Lower leg skin (tissue), 4 donors: ENCODE data around the gene DENND5A. TPM values are rescaled to one million over a fixed set of nuclear protein-coding genes. Genes with fewer than 3 reads are reported as not detected.
"Not testable (repeated sequence)": the region's sequence is repeated elsewhere in the genome, so short reads cannot be mapped to it uniquely, and the experiment has no call there.

Source experiments
- DNase-seq, 2 donors: peaks; one replicate each; pipeline ENCODE4 v3.0.0-alpha.2; 2019; ENCODE audit warnings: low spot score in 2 of 2
- H3K4me3 ChIP-seq: fragments of 200-600 bp; sonication (generic); 2 replicates; pipeline ENCODE4 v1.5.1; 2017; ENCODE audit warnings: mild to moderate bottlenecking, low read depth; ENCODE audit not compliant: poor library complexity, severe bottlenecking
- POLR2A ChIP-seq, 2 donors: fragments of 450-650 bp; IDR thresholded peaks; one replicate each; pipeline ENCODE4 v1.6.1; 2016 to 2017; ENCODE audit warnings: antibody characterized with exemption in 2 of 2, mild to moderate bottlenecking in 1 of 2, moderate library complexity in 1 of 2
- WGBS, 2 donors: methylation state at CpG; one replicate each; pipeline ENCODE4 v1.1.5; 2018; 5-methylcytosine and 5-hydroxymethylcytosine counted together
- intact Hi-C: fragments of 100-400 bp; cut with DNase I; formaldehyde crosslinking; loops from one replicate; pipeline ENCODE4 v1.15.0; 2023; ENCODE audit warnings: low total_unique reads
- total RNA-seq, 4 donors: library from RNA; depleted of rRNA; stranded (reverse); fragments of >200 nt; gene quantifications; one replicate each; pipeline ENCODE4 v1.1.0, GENCODE V29; 2016
- TF ChIP-seq, protein P1 (sequence below), 3 donors: fragments of 450-650 bp; IDR thresholded peaks; one replicate each; pipeline ENCODE4 v1.5.1; 2016; ENCODE audit warnings: antibody characterized with exemption in 3 of 3, mild to moderate bottlenecking in 3 of 3, moderate library complexity in 2 of 3

The DENND5A gene
- total RNA-seq, 4 donors from 2014 or later = 21.2 to 34.1 (median 28.7) TPM

DNA sequence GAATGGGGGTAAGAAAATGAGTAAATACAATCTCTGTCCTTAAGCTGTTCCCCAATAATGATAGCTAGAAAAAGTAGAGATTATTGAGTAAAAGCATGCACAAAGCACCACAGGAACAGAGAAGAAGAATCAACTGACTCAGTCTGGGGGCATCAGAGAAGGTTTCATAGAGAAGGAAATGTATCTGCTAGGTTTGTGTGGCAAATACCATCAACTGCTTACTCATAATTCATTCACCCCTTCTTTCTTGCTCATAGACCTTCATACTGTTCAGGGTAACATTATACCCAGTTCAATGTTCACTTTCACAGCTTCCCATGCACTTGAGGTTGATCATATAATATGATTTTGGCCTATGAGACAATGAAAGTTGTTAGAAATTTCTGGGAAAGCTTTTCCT lies 88.6 kb downstream of the DENND5A start:
- DNase-seq = no peak
- no peak overlapping the region for H3K4me3 ChIP-seq
- no peak for TF ChIP-seq POLR2A (IDR thresholded peaks at IDR 0.05)
- TF ChIP-seq, protein P1, sequence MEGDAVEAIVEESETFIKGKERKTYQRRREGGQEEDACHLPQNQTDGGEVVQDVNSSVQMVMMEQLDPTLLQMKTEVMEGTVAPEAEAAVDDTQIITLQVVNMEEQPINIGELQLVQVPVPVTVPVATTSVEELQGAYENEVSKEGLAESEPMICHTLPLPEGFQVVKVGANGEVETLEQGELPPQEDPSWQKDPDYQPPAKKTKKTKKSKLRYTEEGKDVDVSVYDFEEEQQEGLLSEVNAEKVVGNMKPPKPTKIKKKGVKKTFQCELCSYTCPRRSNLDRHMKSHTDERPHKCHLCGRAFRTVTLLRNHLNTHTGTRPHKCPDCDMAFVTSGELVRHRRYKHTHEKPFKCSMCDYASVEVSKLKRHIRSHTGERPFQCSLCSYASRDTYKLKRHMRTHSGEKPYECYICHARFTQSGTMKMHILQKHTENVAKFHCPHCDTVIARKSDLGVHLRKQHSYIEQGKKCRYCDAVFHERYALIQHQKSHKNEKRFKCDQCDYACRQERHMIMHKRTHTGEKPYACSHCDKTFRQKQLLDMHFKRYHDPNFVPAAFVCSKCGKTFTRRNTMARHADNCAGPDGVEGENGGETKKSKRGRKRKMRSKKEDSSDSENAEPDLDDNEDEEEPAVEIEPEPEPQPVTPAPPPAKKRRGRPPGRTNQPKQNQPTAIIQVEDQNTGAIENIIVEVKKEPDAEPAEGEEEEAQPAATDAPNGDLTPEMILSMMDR (IDR thresholded peaks at IDR 0.05) = no peak
- intact Hi-C loops = no loop called here

DNA sequence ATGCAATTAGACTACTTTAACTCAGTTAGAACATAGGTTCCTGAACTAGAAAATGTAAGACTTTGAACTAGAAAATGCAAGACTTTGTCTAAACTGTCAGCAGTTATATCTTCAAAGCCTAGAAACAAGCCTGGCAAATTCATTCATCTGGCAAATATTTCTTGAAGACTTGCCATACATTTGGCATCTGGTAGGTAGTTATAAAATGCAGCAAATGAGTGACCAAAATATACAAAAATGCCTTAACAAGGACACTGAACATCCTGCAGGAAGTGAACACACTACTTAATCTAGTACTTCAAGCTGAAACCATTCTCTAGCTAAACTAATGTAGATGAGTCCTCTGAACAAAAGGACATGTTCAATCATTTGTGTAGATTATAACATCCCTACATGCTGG lies 89.0 kb downstream of the DENND5A start:
- DNase-seq = no peak
- no peak overlapping the region for H3K4me3 ChIP-seq
- TF ChIP-seq POLR2A (IDR thresholded peaks at IDR 0.05) = no peak
- TF ChIP-seq, protein P1 (IDR thresholded peaks at IDR 0.05) = no peak
- intact Hi-C loops = no loop called here

DNA sequence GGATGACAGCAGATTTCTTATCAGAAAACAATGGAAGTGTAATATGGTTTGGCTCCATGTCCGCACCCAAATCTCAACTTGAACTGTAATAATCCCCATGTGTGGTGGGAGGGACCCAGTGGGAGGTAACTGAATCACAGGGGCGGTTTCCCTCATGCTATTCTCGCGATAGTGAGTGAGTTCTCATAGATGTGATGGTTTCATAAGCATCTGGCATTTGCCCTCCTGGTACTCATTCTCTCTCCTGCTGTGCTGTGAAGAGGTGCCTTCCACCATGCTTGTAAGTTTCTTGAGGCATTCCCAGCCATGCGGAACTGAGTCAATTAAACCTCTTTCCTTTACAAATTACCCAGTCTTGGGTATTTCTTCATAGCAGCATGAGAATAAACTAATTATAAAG lies 92.8 kb downstream of the DENND5A start:
- DNase-seq = no peak
- TF ChIP-seq, protein P1 (IDR thresholded peaks at IDR 0.05) = no peak
- no peak for TF ChIP-seq POLR2A (IDR thresholded peaks at IDR 0.05)
- WGBS, 2 donors = 95% methylated on average over 5 of the region's 5 CpGs

DNA sequence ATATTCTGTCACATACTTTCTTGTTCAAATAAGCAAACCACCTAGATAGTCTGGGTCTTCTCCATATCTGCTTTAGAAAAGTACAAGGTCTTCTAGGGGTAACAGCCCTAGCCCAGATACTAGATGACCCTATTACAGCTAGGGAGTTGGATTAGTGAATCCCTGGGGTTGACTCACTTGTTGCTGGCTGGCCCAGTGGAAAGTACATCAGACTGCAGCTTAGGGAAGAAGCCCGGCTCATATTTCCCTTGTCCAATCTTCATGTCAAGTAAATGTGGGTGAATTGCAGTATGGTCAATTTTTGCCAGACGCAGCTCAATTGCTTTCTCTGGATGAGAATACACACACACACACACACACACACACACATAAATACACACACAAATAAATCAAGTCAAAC lies 94.7 kb downstream of the DENND5A start:
- intact Hi-C loops = loop anchor here (5.0 kb wide), 1 partner anchor 1337 kb away; no protein-coding TSS in a partner anchor
- WGBS, 2 donors = 66 to 82% methylated on average over 2 of the region's 2 CpGs
- no peak overlapping the region for H3K4me3 ChIP-seq
- no peak for DNase-seq
- TF ChIP-seq, protein P1 (IDR thresholded peaks at IDR 0.05) = no peak
- TF ChIP-seq POLR2A (IDR thresholded peaks at IDR 0.05) = no peak

More for the DNA sequence above, 92.8 kb downstream of the DENND5A start:
- intact Hi-C loops = loop anchor here (5.0 kb wide), 1 partner anchor 1335 kb away; no protein-coding TSS in a partner anchor
- H3K4me3 ChIP-seq = no peak overlapping the region

DNA sequence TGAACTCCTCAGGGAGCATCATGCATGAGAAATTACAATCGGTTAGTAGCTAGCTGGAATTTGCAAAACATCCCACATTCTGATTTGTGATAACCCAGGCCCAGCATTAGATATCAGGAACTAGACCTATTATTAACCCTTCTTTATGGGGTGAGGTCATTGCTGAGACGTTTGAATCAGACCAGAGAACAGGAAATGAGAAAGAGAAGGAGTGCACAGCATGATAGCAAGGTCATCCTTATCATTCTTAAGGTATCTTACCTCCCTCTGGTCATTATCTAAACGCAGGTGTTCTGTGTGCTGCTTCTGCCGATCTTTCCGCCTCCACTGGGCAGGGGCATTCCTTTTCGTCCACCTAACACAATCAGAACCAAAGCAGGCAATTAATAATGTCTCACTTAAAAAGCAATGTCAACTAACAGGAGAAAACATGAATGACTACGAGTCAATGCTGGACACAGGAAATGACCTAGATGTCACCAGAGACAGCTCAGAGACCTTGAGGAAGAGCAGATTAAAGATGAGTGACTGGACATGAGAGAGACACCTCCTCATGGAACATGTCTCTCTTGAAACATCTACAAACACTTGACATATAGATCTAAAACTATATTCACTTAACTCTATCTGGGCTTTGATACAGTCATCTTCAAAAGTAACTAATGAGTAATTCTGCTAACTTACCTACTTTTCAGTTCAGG lies 95.4 kb downstream of the DENND5A start:
- H3K4me3 ChIP-seq = no peak overlapping the region
- intact Hi-C loops = loop anchor here (5.0 kb wide), 1 partner anchor 1338 kb away; no protein-coding TSS in a partner anchor
- 69 to 74% methylated on average over 7 of the region's 7 CpGs for WGBS, 2 donors
- DNase-seq = no peak
- TF ChIP-seq, protein P1 (IDR thresholded peaks at IDR 0.05) = no peak
- no peak for TF ChIP-seq POLR2A (IDR thresholded peaks at IDR 0.05)

DNA sequence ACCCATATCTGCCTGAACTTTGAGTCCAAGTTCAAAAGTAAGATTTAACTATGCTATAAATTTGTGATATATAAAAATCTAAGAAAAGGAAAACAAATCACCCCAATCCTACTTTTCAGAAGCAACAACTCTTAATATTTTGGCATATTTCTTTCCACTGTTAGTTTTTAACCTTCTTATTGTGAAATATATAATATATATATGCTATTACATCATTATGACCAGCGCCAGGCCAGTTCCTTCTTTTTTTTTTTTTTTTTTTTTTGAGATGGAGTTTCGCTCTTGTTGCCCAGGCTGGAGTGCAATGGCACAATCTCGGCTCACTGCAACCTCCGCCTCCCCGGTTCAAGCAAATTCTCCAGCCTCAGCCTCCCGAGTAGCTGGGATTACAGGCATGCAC lies 103.2 kb downstream of the DENND5A start:
- WGBS, 2 donors = 87 to 89% methylated on average over 6 of the region's 6 CpGs
- H3K4me3 ChIP-seq, DNase-seq, intact Hi-C loops: not testable (repeated sequence)
